Muscle layer of duodenum (tissue), 2 donors: ENCODE results near the gene TNFAIP8L3.
"Not testable (repeated sequence)": the region's sequence is repeated elsewhere in the genome, so short reads cannot be mapped to it uniquely, and the experiment has no call there.

Source experiments
- H3K27ac ChIP-seq: one replicate; pipeline ENCODE4 v1.7.0; 2013; ENCODE audit warnings: mild to moderate bottlenecking, low read length
- H3K27me3 ChIP-seq: one replicate; pipeline ENCODE4 v1.7.0; 2013; ENCODE audit warnings: low read depth, mild to moderate bottlenecking, control low read depth, low read length
- H3K36me3 ChIP-seq, 2 donors: one replicate each; pipeline ENCODE4 v1.7.0; 2013; ENCODE audit warnings: low read length in 2 of 2, control low read depth in 1 of 2, mild to moderate bottlenecking in 1 of 2; ENCODE audit not compliant: insufficient read depth in 2 of 2, control insufficient read depth in 1 of 2
- H3K4me1 ChIP-seq, 2 donors: one replicate each; pipeline ENCODE4 v1.7.0; 2013; ENCODE audit warnings: low read length in 2 of 2, mild to moderate bottlenecking in 2 of 2, control low read depth in 1 of 2, moderate library complexity in 1 of 2; ENCODE audit not compliant: insufficient read depth in 2 of 2, control insufficient read depth in 1 of 2
- H3K4me3 ChIP-seq, 2 donors: one replicate each; pipeline ENCODE4 v1.7.0; 2013; ENCODE audit warnings: low read length in 2 of 2, low read depth in 1 of 2, mild to moderate bottlenecking in 1 of 2
- H3K9me3 ChIP-seq, 2 donors: one replicate each; pipeline ENCODE4 v1.7.0; 2013; ENCODE audit warnings: low read length in 2 of 2, control low read depth in 1 of 2, mild to moderate bottlenecking in 1 of 2; ENCODE audit not compliant: control insufficient read depth in 1 of 2
- donor health status: healthy.

The TNFAIP8L3 gene

DNA sequence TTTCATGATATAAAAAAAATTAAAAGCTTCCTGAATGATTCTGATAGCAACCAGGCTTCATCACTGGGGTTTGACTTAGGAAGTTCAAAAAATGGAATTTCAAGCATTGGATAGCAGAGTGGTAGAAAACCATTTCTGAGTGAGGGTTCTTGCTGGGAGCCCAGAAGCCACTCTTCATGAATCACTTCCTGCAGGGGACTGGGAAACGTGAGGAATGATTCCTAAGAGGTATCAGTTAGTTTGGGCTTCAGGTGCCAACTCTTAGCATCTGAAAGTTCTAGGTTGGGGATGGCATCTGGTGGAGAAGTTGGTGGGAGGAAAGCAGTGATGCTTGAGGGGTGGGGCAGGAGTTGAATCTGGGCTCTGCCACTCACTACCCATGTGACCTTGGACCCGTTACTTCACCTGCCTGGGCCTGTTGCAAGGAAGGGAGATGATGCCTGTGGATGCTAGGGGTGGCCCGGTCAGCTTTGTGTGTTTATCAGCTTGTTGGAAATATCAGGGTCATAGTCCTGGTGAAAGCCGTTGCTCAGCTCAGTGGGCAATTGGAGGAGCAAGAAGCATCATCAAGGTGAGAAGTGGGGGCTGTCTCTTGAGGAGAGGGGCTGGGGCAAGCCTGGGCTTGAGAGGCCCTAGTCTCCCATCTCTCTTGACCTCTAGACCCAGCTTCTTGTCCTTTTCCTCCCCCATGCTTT is 37.0 kb upstream of the TNFAIP8L3 start:
- Histone ChIP-seq H3K4me1 (peaks cover 0 to 3% of the 10 kb centered on the region in 2 donors), H3K27me3 (no peaks in the 10 kb centered on the region), H3K36me3 (no peaks in the 10 kb centered on the region), H3K27ac (no peak overlapping the region), H3K9me3 (no peaks in the 10 kb centered on the region), H3K4me3 (no peak overlapping the region)

DNA sequence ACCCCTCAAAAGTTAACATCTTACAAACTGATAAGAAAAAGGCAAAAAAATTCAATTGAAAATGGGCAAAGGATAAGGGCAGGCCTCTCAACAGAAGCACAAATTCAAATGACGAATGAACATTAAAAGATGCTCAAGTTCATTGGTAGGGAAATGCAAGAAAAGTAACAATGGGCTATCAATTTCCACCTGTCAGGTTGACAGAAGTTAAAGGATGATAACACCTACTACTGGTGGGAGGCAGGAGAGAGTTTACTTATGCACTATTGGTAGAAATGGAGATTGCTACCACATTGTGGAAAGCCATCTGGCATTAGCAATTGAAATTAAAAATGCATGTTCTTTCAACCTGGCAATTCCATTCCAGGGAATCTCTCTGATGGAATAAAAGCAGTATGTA is 35.6 kb upstream of the TNFAIP8L3 start:
- Histone ChIP-seq H3K9me3 (no peaks in the 10 kb centered on the region), H3K27me3 (no peaks in the 10 kb centered on the region), H3K4me1 (peaks cover 0 to 3% of the 10 kb centered on the region in 2 donors), H3K4me3 (no peak overlapping the region), H3K36me3 (no peaks in the 10 kb centered on the region), H3K27ac (no peak overlapping the region)

DNA sequence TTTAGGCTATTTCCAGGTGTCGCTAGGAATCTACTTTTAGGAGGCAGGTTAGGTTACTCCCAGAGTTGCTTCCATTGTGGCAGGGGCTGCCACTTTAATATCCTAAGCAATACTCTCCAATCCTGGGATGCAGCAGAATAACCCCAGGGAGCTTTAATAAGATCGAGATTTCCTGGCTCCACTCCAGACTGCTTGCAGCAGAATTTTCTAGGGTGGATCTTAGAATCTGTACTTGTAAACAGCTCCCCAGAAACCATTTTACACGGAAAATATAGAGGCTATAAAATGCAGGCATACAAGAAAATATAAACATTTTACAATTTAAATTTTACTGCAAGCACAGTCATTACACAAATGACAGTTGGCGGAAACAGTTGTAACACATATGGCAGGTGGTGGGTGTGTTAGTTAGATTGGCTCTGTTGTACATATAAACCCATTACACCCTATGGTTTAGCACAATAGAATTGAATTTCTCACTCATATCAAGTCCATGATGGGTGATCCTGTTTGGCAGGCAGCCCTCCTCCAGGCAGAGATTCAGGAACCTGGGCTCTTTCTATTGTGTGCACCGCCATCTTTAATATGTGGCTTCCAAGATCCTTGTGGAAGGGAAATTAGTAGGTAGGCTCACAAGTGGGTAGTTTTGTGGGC is 35.0 kb upstream of the TNFAIP8L3 start:
- Histone ChIP-seq H3K9me3 (no peaks in the 10 kb centered on the region), H3K27ac (no peak overlapping the region), H3K4me1 (peaks cover 0 to 3% of the 10 kb centered on the region in 2 donors), H3K27me3 (no peaks in the 10 kb centered on the region), H3K36me3 (no peaks in the 10 kb centered on the region), H3K4me3 (no peak overlapping the region)

GRCh38 chr15:51128701-51129100 is 34.0 kb upstream of the TNFAIP8L3 start:
- Histone ChIP-seq H3K9me3 (no peaks in the 10 kb centered on the region), H3K27me3 (no peaks in the 10 kb centered on the region), H3K27ac (no peak overlapping the region), H3K4me3 (no peak overlapping the region), H3K36me3 (no peaks in the 10 kb centered on the region), H3K4me1 (peaks cover 0 to 3% of the 10 kb centered on the region in 2 donors)

DNA sequence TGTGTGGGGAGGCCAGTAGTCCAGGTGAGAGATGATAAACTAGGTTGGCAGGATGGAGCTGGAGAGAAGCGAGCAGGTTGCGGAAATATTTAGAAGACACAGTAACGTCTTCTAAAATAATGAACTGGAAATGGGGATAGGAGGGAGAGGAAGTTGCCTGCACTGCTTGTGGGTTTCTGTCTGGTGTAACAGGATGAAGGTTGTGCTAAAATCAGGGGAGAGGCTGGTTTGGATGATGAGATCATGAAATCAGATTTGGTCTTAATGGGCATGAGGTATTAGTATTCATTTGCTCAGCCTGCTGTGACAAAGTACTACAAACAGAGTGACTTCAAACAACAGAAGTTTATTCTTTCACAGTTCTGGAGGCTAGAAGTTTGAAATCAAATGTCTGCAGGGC is 32.1 kb upstream of the TNFAIP8L3 start:
- Histone ChIP-seq H3K27ac (no peak overlapping the region), H3K36me3 (no peaks in the 10 kb centered on the region), H3K4me1 (no peaks in the 10 kb centered on the region), H3K27me3 (no peaks in the 10 kb centered on the region), H3K4me3 (no peak overlapping the region), H3K9me3 (no peaks in the 10 kb centered on the region)

DNA sequence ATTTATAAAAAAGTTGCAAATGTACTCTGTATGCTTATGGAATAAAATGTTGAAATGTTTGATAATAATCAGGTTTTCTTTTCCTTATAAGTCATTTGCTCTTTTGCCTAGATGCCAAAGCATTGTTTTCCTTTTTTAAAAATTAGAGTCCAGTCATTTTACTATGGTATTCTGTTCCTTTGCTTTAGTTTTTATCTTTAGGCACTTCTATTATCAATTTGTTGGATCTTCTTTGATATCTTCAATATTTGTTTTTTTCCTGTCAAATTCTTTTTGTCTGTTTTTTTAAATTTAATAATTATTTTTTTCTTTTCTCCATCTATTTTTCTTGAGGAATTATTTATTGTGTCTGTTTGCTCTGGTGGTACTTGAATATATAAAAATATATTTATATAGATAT is 28.3 kb upstream of the TNFAIP8L3 start:
- not testable (repeated sequence) for H3K4me3 ChIP-seq, H3K27me3 ChIP-seq, H3K36me3 ChIP-seq, H3K27ac ChIP-seq, H3K9me3 ChIP-seq, H3K4me1 ChIP-seq

GRCh38 chr15:51121631-51122225 is 27.0 kb upstream of the TNFAIP8L3 start:
- H3K27ac ChIP-seq = no peak overlapping the region
- H3K9me3 ChIP-seq = no peaks in the 10 kb centered on the region
- H3K27me3 ChIP-seq = no peaks in the 10 kb centered on the region
- H3K36me3 ChIP-seq = no peaks in the 10 kb centered on the region
- no peaks in the 10 kb centered on the region for H3K4me1 ChIP-seq
- H3K4me3 ChIP-seq = no peak overlapping the region

GRCh38 chr15:51121118-51121517 is 26.4 kb upstream of the TNFAIP8L3 start:
- no peaks in the 10 kb centered on the region for H3K27me3 ChIP-seq
- H3K9me3 ChIP-seq = no peaks in the 10 kb centered on the region
- no peak overlapping the region for H3K27ac ChIP-seq
- no peak overlapping the region for H3K4me3 ChIP-seq
- H3K36me3 ChIP-seq = no peaks in the 10 kb centered on the region
- H3K4me1 ChIP-seq = no peaks in the 10 kb centered on the region

- no peaks in the 10 kb centered on the region for H3K9me3 ChIP-seq
- H3K36me3 ChIP-seq = no peaks in the 10 kb centered on the region
- no peak overlapping the region for H3K4me3 ChIP-seq
- no peaks in the 10 kb centered on the region for H3K27me3 ChIP-seq
- H3K27ac ChIP-seq = no peak overlapping the region
- H3K4me1 ChIP-seq = no peaks in the 10 kb centered on the region
Observed at GRCh38 chr15:51119120-51119519, 24.4 kb upstream of the TNFAIP8L3 start.

DNA sequence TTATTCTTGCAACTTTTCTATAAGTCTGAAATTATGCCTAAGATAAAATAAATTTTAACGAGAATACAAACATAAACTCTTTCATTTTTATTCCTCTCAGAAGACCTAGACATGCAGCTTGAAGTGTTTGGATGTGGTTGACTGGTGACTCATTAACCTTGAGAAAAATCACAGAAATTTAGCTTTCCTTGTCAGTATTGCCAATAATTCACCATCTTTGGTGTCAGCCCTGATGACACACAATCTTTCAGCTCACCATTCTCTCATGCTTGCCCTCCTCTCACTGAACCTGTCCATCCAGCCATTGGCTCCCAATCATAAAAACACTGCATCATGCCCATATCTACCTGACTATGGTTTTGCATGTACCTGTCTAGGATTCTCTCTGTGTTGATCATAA is 22.6 kb upstream of the TNFAIP8L3 start:
- Histone ChIP-seq H3K27me3 (no peaks in the 10 kb centered on the region), H3K36me3 (no peaks in the 10 kb centered on the region), H3K27ac (no peak overlapping the region), H3K9me3 (no peaks in the 10 kb centered on the region), H3K4me1 (no peaks in the 10 kb centered on the region), H3K4me3 (no peak overlapping the region)

- Histone ChIP-seq H3K9me3 (no peaks in the 10 kb centered on the region), H3K27ac (no peak overlapping the region), H3K36me3 (no peaks in the 10 kb centered on the region), H3K4me3 (no peak overlapping the region), H3K4me1 (no peaks in the 10 kb centered on the region), H3K27me3 (no peaks in the 10 kb centered on the region)
Observed at GRCh38 chr15:51114437-51115119, 19.9 kb upstream of the TNFAIP8L3 start.
